ENCODE data around the gene RIN1. TPM values are rescaled to one million over a fixed set of nuclear protein-coding genes. Genes with fewer than 3 reads are reported as not detected.

RIN1 gene
- total and polyA plus RNA-seq, 3 experiments from 2014 or later: 1.5 to 2.3 (median 1.7) TPM

DNA sequence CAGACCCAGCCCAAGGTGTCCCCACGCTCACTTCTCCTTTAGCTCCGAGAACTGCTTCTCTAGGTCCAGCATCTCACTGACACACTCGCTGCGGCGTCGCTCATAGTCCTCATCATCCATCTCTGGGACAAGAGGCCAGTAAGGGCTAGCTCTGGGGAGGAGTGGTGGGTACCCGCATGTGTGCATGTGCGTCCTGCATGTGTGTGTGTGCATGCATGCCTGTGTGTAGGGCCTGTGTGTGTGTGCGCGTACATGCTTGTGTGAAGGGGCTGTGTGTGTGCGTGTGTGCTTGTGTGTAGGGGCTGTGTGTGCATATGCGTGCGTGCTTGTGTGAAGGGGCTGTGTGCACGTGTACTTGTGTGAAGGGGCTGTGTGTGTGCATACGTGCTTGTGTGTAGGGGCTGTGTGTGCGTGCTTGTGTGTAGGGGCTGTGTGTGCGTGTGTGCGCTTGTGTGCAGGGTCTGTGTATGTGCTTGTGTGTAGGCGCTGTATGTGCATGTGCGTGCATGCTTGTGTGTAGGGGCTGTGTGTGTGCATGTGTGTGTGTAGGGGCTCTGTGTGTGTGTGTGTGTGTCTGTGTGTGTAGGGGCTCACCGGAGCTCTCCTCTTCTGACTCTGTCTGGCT, 5.4 kb upstream of the RIN1 start:
- Histone ChIP-seq H3K9me3 (ENCODE audit: low read length) (no peaks in the 10 kb centered on the region), H3K4me3 (ENCODE audit: low read length) (no peak overlapping the region), H3K36me3 (ENCODE audit: insufficient read depth, low read length) (peaks cover 31% of the 10 kb centered on the region), H3K27me3 (ENCODE audit: insufficient read depth, low read length, poor library complexity, severe bottlenecking) (no peaks in the 10 kb centered on the region), H3K27ac (ENCODE audit: low read depth, low read length) (no peak overlapping the region), H3K4me1 (ENCODE audit: insufficient read depth, low read length) (peaks cover 42% of the 10 kb centered on the region)
- peaks cover 4 to 75% (median 11%) of the 10 kb centered on the region in 3 donors for H3K36me3 Mint-ChIP-seq
- H3K27ac Mint-ChIP-seq: peak overlapping the region in 2 of 8 donors; percentile 23 to 63
- no peaks in the 10 kb centered on the region for H3K9me3 Mint-ChIP-seq
- H3K27me3 Mint-ChIP-seq: peaks cover 0 to 4% of the 10 kb centered on the region in 2 donors
- H3K4me3 Mint-ChIP-seq: peak overlapping the region in 3 of 7 donors; percentile 31 to 66 (median 51)
- peak in 1 of 5 donors; percentile 24 for DNase-seq
- POLR2A ChIA-PET: no interaction called here
- H3K4me1 Mint-ChIP-seq: peaks cover 45 to 64% (median 49%) of the 10 kb centered on the region in 3 donors
- CTCF ChIA-PET: interaction anchor here (8.6 kb wide), 1 partner anchor 29 kb away, joined by 72 read pairs; no protein-coding TSS in a partner anchor

- H3K9me3 Mint-ChIP-seq: no peaks in the 10 kb centered on the region
- Histone ChIP-seq H3K9me3 (ENCODE audit: low read length) (no peaks in the 10 kb centered on the region), H3K36me3 (ENCODE audit: insufficient read depth, low read length) (peaks cover 31% of the 10 kb centered on the region), H3K27me3 (ENCODE audit: insufficient read depth, low read length, poor library complexity, severe bottlenecking) (no peaks in the 10 kb centered on the region), H3K27ac (ENCODE audit: low read depth, low read length) (no peak overlapping the region), H3K4me1 (ENCODE audit: insufficient read depth, low read length) (peaks cover 41% of the 10 kb centered on the region), H3K4me3 (ENCODE audit: low read length) (no peak overlapping the region)
- H3K4me1 Mint-ChIP-seq: peaks cover 49 to 62% (median 51%) of the 10 kb centered on the region in 3 donors
- peak in 1 of 5 donors; percentile 35 for DNase-seq
- ChIA-PET CTCF (interaction anchor here (0.8 to 8.6 kb wide), 3 partner anchors 24 to 28 kb away, joined by 3 to 72 read pairs (median 3); partner anchors contain the start of gene CD248), POLR2A (no interaction called here)
- no peak overlapping the region for H3K4me3 Mint-ChIP-seq
- peaks cover 0 to 3% of the 10 kb centered on the region in 2 donors for H3K27me3 Mint-ChIP-seq
- H3K36me3 Mint-ChIP-seq: peaks cover 4 to 76% (median 11%) of the 10 kb centered on the region in 3 donors
- H3K27ac Mint-ChIP-seq: no peak overlapping the region
These were observed 4.6 kb upstream of the RIN1 start for GRCh38 chr11:66340596-66341501.

- Mint-ChIP-seq H3K27ac (no peak overlapping the region), H3K36me3 (peaks cover 4 to 75% (median 11%) of the 10 kb centered on the region in 3 donors), H3K4me1 (peaks cover 40 to 58% (median 42%) of the 10 kb centered on the region in 3 donors), H3K9me3 (no peaks in the 10 kb centered on the region), H3K4me3 (no peak overlapping the region), H3K27me3 (peaks cover 0 to 3% of the 10 kb centered on the region in 2 donors)
- Histone ChIP-seq H3K4me3 (ENCODE audit: low read length) (no peak overlapping the region), H3K9me3 (ENCODE audit: low read length) (no peaks in the 10 kb centered on the region), H3K4me1 (ENCODE audit: insufficient read depth, low read length) (peaks cover 39% of the 10 kb centered on the region), H3K27me3 (ENCODE audit: insufficient read depth, low read length, poor library complexity, severe bottlenecking) (no peaks in the 10 kb centered on the region), H3K36me3 (ENCODE audit: insufficient read depth, low read length) (peaks cover 31% of the 10 kb centered on the region), H3K27ac (ENCODE audit: low read depth, low read length) (no peak overlapping the region)
- ChIA-PET CTCF (interaction anchor here (1.2 to 8.6 kb wide), 3 partner anchors 23 to 49 kb away, joined by 3 to 72 read pairs (median 8); partner anchors contain the start of gene CD248), POLR2A (interaction anchor here (0.8 kb wide), 1 partner anchor 28 kb away, joined by 4 read pairs; no protein-coding TSS in a partner anchor)
- peak in 1 of 5 donors; percentile 28 for DNase-seq
These were observed 3.7 kb upstream of the RIN1 start for GRCh38 chr11:66339686-66340483.

DNA sequence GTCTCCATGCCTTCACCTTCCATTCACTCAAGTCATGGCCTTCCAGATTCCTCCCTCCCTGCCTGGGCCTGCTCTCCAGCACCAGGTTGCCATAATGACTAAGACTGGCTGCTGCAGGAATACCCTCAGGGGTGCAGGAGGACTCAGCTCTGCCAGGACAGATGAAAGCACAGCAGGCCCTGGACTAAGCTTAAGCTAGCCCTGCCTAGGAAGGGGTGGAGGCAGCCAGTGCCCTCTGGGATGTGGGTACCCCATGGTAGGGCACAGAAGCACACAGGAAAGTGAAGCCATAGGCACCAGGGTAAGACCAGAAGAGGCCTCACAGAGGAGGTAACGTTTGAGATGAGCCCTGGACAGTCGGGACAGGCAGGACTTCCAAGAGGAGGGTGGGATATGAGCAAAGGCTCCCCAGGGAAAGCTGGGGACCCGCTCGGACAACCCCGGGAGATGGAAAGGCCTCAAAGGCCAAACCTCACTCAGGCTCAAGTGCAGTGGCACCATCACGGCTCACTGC, 3.0 kb upstream of the RIN1 start:
- Histone ChIP-seq H3K9me3 (ENCODE audit: low read length) (no peaks in the 10 kb centered on the region), H3K36me3 (ENCODE audit: insufficient read depth, low read length) (peaks cover 31% of the 10 kb centered on the region), H3K27me3 (ENCODE audit: insufficient read depth, low read length, poor library complexity, severe bottlenecking) (no peaks in the 10 kb centered on the region), H3K4me3 (ENCODE audit: low read length) (no peak overlapping the region), H3K4me1 (ENCODE audit: insufficient read depth, low read length) (peaks cover 34% of the 10 kb centered on the region), H3K27ac (ENCODE audit: low read depth, low read length) (no peak overlapping the region)
- no peaks in the 10 kb centered on the region for H3K9me3 Mint-ChIP-seq
- peaks cover 0 to 3% of the 10 kb centered on the region in 2 donors for H3K27me3 Mint-ChIP-seq
- POLR2A ChIA-PET: interaction anchor here (0.8 kb wide), 1 partner anchor 27 kb away, joined by 4 read pairs; no protein-coding TSS in a partner anchor
- DNase-seq: peak in 1 of 5 donors; percentile 27
- peaks cover 33 to 51% (median 37%) of the 10 kb centered on the region in 3 donors for H3K4me1 Mint-ChIP-seq
- H3K27ac Mint-ChIP-seq: peak overlapping the region in 1 of 8 donors; percentile 66
- CTCF ChIA-PET: interaction anchor here (2.5 to 8.6 kb wide), 2 partner anchors 27 to 50 kb away, joined by 8 to 72 read pairs; no protein-coding TSS in a partner anchor
- H3K36me3 Mint-ChIP-seq: peaks cover 4 to 69% (median 12%) of the 10 kb centered on the region in 3 donors
- peak overlapping the region in 1 of 7 donors; percentile 29 for H3K4me3 Mint-ChIP-seq

DNA sequence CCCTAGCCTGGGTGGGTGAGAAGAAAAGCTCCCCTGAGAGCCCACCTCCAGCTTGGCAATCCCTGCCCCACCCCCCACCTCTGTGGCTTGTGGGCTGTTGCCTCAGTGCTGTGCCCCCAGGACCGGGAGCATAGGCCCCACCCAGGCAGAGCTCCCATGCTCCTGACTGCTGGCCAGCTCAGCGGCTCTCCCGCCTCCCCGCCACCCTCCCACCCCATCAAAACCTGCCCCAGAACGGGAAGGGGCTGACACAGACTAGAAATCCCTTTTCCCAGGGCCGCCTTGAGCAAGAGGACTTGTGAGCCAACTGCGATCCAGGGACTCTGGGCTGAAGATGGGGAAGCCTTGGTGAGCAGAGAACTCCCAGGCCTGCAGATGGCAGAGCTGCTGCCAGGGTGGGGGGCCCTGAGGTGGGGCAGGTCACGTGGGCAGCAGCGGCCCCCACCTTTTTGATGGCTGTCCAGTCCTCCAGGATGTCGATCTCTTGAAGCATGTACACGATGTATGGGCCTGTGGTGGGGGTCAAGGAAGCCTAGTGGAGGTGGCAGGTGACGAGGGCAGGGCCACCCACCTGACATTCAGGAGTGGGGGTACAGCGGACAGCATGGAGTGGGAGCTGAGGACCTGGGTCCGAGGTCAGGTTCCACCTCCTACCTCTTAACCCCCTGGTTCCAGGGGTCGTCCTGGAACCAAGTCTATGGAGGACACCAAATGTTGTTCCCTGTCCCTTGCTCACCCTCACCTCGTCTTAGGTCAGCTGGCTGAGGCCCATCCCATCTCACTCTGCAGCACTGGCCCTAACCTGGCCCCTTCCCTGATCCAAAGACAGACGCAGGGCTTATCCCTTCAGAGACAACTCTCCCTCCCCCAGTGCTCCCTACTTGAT, 2.3 kb upstream of the RIN1 start:
- Histone ChIP-seq H3K9me3 (ENCODE audit: low read length) (no peaks in the 10 kb centered on the region), H3K4me1 (ENCODE audit: insufficient read depth, low read length) (peaks cover 27% of the 10 kb centered on the region), H3K27ac (ENCODE audit: low read depth, low read length) (no peak overlapping the region), H3K27me3 (ENCODE audit: insufficient read depth, low read length, poor library complexity, severe bottlenecking) (no peaks in the 10 kb centered on the region), H3K36me3 (ENCODE audit: insufficient read depth, low read length) (peaks cover 31% of the 10 kb centered on the region), H3K4me3 (ENCODE audit: low read length) (no peak overlapping the region)
- H3K4me1 Mint-ChIP-seq: peaks cover 26 to 44% (median 30%) of the 10 kb centered on the region in 3 donors
- H3K27me3 Mint-ChIP-seq: peaks cover 0 to 2% of the 10 kb centered on the region in 2 donors
- H3K36me3 Mint-ChIP-seq: peaks cover 4 to 69% (median 13%) of the 10 kb centered on the region in 3 donors
- H3K4me3 Mint-ChIP-seq: peak overlapping the region in 1 of 7 donors; percentile 29
- ChIA-PET CTCF (interaction anchor here (2.5 to 8.6 kb wide), 2 partner anchors 26 to 50 kb away, joined by 8 to 72 read pairs; no protein-coding TSS in a partner anchor), POLR2A (interaction anchor here (1.4 kb wide), 1 partner anchor 26 kb away, joined by 5 read pairs; no protein-coding TSS in a partner anchor)
- DNase-seq: peak in 1 of 5 donors; percentile 39
- peak overlapping the region in 1 of 8 donors; percentile 66 for H3K27ac Mint-ChIP-seq
- H3K9me3 Mint-ChIP-seq: no peaks in the 10 kb centered on the region

- ChIA-PET CTCF (interaction anchor here (1.3 to 8.6 kb wide), 4 partner anchors 8 to 52 kb away, joined by 4 to 72 read pairs (median 26); no protein-coding TSS in a partner anchor), POLR2A (interaction anchor here (1.4 to 1.7 kb wide), 2 partner anchors 20 to 25 kb away, joined by 4 to 5 read pairs; no protein-coding TSS in a partner anchor)
- Mint-ChIP-seq H3K36me3 (peaks cover 0 to 65% (median 11%) of the 10 kb centered on the region in 3 donors), H3K4me1 (peaks cover 17 to 33% (median 21%) of the 10 kb centered on the region in 3 donors), H3K27ac (peak overlapping the region; percentile 70 to 96 (median 80)), H3K27me3 (peaks cover 0 to 1% of the 10 kb centered on the region in 2 donors), H3K4me3 (peak overlapping the region in 6 of 7 donors; percentile 65 to 87 (median 78)), H3K9me3 (no peaks in the 10 kb centered on the region)
- Histone ChIP-seq H3K4me1 (ENCODE audit: insufficient read depth, low read length) (peaks cover 18% of the 10 kb centered on the region), H3K27me3 (ENCODE audit: insufficient read depth, low read length, poor library complexity, severe bottlenecking) (no peaks in the 10 kb centered on the region), H3K9me3 (ENCODE audit: low read length) (no peaks in the 10 kb centered on the region), H3K4me3 (ENCODE audit: low read length) (no peak overlapping the region), H3K27ac (ENCODE audit: low read depth, low read length) (no peak overlapping the region), H3K36me3 (ENCODE audit: insufficient read depth, low read length) (peaks cover 31% of the 10 kb centered on the region)
- DNase-seq: peak in 1 of 5 donors; percentile 42
These were observed 1.1 kb upstream of the RIN1 start for GRCh38 chr11:66337103-66337899.

All from CD8-positive, alpha-beta memory T cell (primary cell).